Hepatocyte (in vitro differentiated cells): ENCODE measurements around the gene ZNF407.

ENCODE experiments used
- CTCF ChIP-seq: fragments of 200-600 bp; sonication (generic); IDR thresholded peaks from 2 replicates; pipeline ENCODE4 v1.5.1; 2016; ENCODE audit warnings: antibody characterized with exemption, mild to moderate bottlenecking; ENCODE audit not compliant: poor library complexity
- EZH2 ChIP-seq: fragments of 200-600 bp; sonication (generic); IDR thresholded peaks from 2 replicates; pipeline ENCODE4 v1.6.1; 2016; ENCODE audit warnings: antibody characterized with exemption, mild to moderate bottlenecking, borderline replicate concordance

- TF ChIP-seq CTCF: no peak
- no peak for TF ChIP-seq EZH2
Observed at GRCh38 chr18:74622072-74622471, 24.4 kb downstream of the ZNF407 start.
